ENCODE results near the gene NRF1. TPM values are rescaled to one million over a fixed set of nuclear protein-coding genes. Genes with fewer than 3 reads are reported as not detected.
"Not testable (repeated sequence)": the region's sequence is repeated elsewhere in the genome, so short reads cannot be mapped to it uniquely, and the experiment has no call there.

NRF1 gene
- total and polyA plus RNA-seq, 5 donors, result 5.7 to 20.0 (median 18.8) TPM

DNA sequence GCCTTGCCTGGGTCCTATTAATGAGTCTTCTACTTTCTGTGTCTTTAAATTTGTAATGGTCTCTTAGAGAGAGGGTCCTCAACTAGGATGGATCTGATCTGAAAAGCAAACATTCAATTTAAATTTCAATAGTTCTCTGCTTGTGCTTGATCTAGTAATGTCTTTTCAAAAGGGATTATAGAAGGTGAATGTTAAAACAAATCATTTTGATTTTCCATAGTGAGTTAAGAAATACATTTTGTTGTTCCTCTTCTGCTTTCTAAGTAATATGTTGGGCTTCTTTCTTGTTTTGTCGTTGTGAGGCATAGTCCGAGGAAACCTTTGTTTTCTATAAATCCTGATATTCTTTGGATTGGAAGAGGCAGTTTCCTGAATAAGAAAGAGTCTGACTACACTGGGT is 18.8 kb downstream of the NRF1 start:
- H3K27me3 ChIP-seq (ENCODE audit: control insufficient read depth, insufficient read depth), result no peaks in the 10 kb centered on the region
- no peak for ATAC-seq
- intact Hi-C loops (cut with DNase I), result no loop called here
- WGBS, result 50% methylated on average over 2 of the region's 2 CpGs
- DNase-seq, result no peak
- no peak overlapping the region for H3K27ac ChIP-seq (ENCODE audit: low read length)
- peaks cover 2% of the 10 kb centered on the region for H3K4me1 ChIP-seq (ENCODE audit: control insufficient read depth, insufficient read depth, low read length)
- H3K4me3 ChIP-seq (ENCODE audit: low read length), result no peak overlapping the region
- no peaks in the 10 kb centered on the region for H3K9me3 ChIP-seq (ENCODE audit: control insufficient read depth, low read length)

DNA sequence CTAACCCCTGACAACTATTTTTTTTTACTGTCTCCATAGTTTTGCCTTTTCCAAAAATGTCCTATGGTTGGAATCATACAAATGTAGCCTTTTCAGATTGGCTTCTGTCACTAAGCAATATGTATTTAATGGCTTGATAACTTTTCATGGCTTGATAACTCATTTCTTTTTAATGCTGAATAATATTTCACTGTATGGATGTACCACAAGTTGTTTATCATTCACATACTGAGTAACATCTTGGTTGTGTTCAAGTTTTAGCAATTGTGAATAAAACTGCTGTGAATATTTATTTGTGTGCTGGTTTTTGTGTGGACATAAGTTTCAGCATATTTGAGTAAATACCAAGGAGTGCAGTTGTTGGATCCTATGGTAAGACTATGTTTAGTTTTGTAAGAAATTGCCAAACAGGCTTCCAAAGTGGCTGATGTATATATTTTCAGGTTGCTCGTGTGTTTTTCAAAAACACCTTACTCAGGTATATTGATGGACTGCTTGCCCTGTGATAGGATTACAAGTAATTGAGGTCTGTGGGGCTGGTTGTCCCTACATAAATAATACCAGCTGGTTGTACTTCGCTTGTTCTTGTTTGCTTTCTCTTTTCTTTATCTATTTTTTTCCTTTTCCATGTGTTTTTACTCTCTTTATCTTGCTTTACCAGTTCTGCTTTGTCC is 23.0 kb downstream of the NRF1 start:
- no peak overlapping the region for H3K4me3 ChIP-seq (ENCODE audit: low read length)
- intact Hi-C loops (cut with DNase I), result no loop called here
- WGBS, result 89% methylated on average over 2 of the region's 2 CpGs
- ATAC-seq (no peak), DNase-seq (no peak)
- H3K27ac ChIP-seq (ENCODE audit: low read length), result no peak overlapping the region
- H3K9me3 ChIP-seq (ENCODE audit: control insufficient read depth, low read length), result no peaks in the 10 kb centered on the region
- peaks cover 2% of the 10 kb centered on the region for H3K4me1 ChIP-seq (ENCODE audit: control insufficient read depth, insufficient read depth, low read length)
- no peaks in the 10 kb centered on the region for H3K27me3 ChIP-seq (ENCODE audit: control insufficient read depth, insufficient read depth)

DNA sequence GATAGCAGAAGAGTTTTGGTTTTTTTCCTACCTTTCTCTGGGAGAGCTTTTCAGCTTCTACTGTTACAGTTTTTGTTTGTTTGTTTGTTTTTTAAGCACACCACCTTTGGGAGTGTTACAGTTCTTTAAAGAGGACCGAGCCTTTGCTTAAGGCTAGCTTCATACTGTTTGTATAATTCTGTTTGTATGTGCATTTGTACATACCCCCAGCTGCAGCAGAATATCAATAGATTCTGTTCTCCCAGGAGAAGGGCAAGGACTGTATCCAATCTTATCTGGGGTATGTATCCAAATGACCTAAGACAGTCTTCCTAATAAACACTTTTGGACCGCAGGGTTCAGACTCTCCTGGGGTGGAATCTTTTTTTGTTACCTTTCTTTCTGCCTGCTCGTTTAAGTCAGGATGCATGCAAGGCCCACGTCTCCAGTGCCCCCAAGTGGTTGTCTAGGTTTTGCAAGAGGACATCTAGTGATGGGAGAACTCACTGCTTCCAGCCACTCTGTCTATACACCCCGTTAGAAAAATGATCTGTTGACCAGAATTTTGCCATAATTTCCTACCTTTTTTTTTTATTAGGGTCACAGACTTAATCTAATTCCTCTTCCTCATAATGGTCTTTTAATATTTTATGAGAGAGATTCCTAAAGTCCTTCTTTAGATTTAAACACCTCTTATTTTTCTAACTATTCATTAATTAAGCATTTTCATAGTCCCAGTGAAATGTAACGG is 23.9 kb downstream of the NRF1 start:
- intact Hi-C loops (cut with DNase I), result no loop called here
- no peaks in the 10 kb centered on the region for H3K27me3 ChIP-seq (ENCODE audit: control insufficient read depth, insufficient read depth)
- DNase-seq, result peak; percentile 35 to 72 (median 61)
- H3K27ac ChIP-seq (ENCODE audit: low read length), result no peak overlapping the region
- H3K9me3 ChIP-seq (ENCODE audit: control insufficient read depth, low read length), result no peaks in the 10 kb centered on the region
- peaks cover 2% of the 10 kb centered on the region for H3K4me1 ChIP-seq (ENCODE audit: control insufficient read depth, insufficient read depth, low read length)
- peak; percentile 82 to 84 for ATAC-seq
- 23% methylated on average over 6 of the region's 6 CpGs for WGBS
- no peak overlapping the region for H3K4me3 ChIP-seq (ENCODE audit: low read length)

DNA sequence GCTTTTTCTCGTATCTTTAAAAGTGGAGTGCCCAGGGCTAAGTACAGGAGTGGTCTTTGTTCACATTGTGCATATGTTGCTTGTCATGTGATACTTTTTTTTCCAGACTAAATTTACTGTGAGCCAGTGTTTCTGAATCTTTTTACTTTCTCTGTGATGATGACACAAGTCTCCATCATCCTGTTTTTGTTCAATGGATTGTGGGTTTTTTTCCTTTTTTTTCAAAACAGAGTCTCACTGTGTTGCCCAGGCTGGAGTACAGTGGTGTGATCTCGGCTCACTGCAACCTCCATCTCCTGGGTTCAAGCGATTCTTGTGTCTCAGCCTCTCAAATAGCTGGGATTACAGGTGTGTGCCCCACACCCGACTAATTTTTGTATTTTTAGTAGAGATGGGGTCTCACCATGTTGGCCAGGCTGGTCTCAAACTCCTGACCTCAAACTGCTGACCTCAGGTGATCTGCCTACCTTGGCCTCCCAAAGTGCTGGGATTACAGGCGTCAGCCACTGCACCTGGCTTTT is 24.6 kb downstream of the NRF1 start:
- ATAC-seq; intact Hi-C loops (cut with DNase I); H3K27ac ChIP-seq (ENCODE audit: low read length); H3K27me3 ChIP-seq (ENCODE audit: control insufficient read depth, insufficient read depth); H3K4me1 ChIP-seq (ENCODE audit: control insufficient read depth, insufficient read depth, low read length); DNase-seq; H3K4me3 ChIP-seq (ENCODE audit: low read length); H3K9me3 ChIP-seq (ENCODE audit: control insufficient read depth, low read length): not testable (repeated sequence)
- WGBS, result 83% methylated on average over 5 of the region's 5 CpGs

DNA sequence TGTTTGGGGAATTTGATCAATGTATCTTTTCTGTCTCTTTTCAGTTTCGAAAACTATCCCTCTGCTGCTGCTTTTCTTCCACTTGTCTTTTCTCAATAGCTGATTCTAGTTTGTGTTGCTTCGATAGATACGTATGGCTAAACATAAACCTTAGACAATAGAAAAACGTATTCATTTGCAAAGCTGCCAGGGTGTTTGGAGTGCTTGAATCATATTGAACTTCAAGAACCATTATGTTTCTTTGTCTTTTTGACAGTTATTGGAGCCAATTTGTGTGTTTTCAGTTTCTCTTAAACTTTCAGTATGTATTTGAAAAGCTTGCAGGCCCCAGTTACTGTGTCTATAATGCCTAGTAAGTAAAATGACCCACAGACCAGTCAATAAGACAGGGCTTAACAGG is 25.1 kb downstream of the NRF1 start:
- Histone ChIP-seq H3K4me1 (ENCODE audit: control insufficient read depth, insufficient read depth, low read length) (peaks cover 2% of the 10 kb centered on the region), H3K9me3 (ENCODE audit: control insufficient read depth, low read length) (no peaks in the 10 kb centered on the region), H3K4me3 (ENCODE audit: low read length) (no peak overlapping the region), H3K27ac (ENCODE audit: low read length) (no peak overlapping the region), H3K27me3 (ENCODE audit: control insufficient read depth, insufficient read depth) (no peaks in the 10 kb centered on the region)
- 95% methylated on average over 4 of the region's 4 CpGs for WGBS
- ATAC-seq (no peak), DNase-seq (no peak)
- intact Hi-C loops (cut with DNase I), result no loop called here

DNA sequence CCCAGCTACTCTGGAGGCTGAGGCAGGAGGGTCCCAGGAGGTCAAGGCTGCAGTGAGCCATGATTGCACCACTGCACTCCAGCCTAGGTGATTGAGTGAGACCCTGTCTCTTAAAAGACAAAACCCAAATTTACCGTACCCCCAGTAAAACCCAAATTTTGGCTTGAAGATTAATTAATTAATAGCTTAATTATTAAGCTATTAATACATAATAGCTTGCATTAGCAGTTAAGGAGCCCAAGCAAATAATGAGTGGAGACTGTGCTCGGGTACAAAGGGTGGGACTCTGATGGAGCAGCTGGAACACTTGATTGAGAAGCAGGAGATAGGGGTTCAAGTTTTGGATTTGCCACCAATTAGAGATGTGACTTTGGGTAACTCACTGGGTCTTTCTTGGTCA is 28.9 kb downstream of the NRF1 start:
- Histone ChIP-seq H3K4me3 (ENCODE audit: low read length) (no peak overlapping the region), H3K9me3 (ENCODE audit: control insufficient read depth, low read length) (no peaks in the 10 kb centered on the region), H3K27ac (ENCODE audit: low read length) (no peak overlapping the region), H3K27me3 (ENCODE audit: control insufficient read depth, insufficient read depth) (no peaks in the 10 kb centered on the region), H3K4me1 (ENCODE audit: control insufficient read depth, insufficient read depth, low read length) (no peaks in the 10 kb centered on the region)
- ATAC-seq (no peak), DNase-seq (no peak)
- intact Hi-C loops (cut with DNase I), result loop anchor here in 1 of 4 donors (10.0 kb wide), 1 partner anchor 286 kb away; no protein-coding TSS in a partner anchor
- WGBS, result 71% methylated on average over 2 of the region's 2 CpGs

DNA sequence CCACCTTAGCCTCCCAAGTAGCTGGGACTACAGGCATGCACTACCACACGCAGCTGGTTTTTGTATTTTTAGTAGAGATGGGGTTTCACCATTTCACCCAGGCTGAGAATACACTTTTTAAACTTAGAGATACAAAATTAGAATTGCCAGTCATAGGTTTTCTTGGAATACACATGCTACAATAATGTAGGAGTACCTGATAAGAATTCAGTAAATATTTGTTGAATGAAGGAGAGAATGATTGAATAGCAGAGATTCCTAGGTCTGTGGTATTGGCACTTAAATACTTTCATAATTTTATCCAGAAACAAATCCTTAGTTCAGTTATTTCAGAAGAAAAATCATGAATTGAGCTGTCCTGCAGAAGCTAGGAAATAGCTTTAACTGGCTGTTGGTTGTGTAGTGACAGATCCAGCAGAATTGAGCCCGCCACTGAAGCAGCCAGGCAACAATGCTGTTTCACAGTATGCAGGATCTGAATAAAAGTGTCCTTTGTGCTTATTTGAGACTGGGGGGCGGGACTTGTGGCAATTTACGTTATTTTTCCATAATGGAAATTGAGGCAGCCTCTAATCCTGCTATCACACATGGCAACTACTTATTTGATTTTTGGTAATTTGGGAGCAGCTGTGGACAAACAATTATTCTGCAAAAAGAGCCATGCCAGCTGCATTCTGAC is 31.5 kb downstream of the NRF1 start:
- WGBS, result 79% methylated on average over 4 of the region's 4 CpGs
- intact Hi-C loops (cut with DNase I), result loop anchor here in 1 of 4 donors (10.0 kb wide), 1 partner anchor 288 kb away; no protein-coding TSS in a partner anchor
- Histone ChIP-seq H3K9me3 (ENCODE audit: control insufficient read depth, low read length) (no peaks in the 10 kb centered on the region), H3K4me3 (ENCODE audit: low read length) (no peak overlapping the region), H3K27me3 (ENCODE audit: control insufficient read depth, insufficient read depth) (no peaks in the 10 kb centered on the region), H3K27ac (ENCODE audit: low read length) (no peak overlapping the region), H3K4me1 (ENCODE audit: control insufficient read depth, insufficient read depth, low read length) (no peaks in the 10 kb centered on the region)
- DNase-seq, result no peak
- no peak for ATAC-seq

DNA sequence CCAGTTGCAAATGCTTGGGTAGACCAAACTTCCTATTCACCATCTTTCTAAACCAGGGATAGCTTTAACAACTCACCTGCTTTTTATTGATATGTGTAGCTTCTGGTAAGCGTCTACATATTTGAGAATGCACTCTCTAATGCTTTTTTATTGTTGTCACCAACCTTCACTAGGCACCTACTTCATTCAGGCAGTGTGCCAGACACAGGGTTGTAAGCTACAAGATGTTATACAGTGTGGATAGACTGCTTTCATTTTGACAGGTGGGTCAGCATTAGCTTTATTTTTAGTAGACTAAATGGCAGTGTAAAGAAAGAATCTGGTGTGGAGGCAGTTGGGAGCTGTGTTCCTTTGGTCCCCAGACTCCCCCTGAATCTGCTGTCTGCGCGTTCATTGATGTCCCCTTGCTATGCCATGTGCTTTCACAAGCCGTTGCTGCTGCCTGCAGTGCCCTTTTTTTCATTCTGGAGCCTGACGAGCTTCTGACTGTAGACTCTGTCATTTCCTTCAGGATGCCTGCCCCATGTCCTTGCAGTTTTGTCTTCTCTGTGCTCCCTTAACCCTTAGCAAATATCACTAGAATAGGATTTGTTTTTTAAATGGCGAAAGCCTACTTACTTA is 32.1 kb downstream of the NRF1 start:
- DNase-seq, result no peak
- Histone ChIP-seq H3K4me1 (ENCODE audit: control insufficient read depth, insufficient read depth, low read length) (no peaks in the 10 kb centered on the region), H3K4me3 (ENCODE audit: low read length) (no peak overlapping the region), H3K27ac (ENCODE audit: low read length) (no peak overlapping the region), H3K9me3 (ENCODE audit: control insufficient read depth, low read length) (no peaks in the 10 kb centered on the region), H3K27me3 (ENCODE audit: control insufficient read depth, insufficient read depth) (no peaks in the 10 kb centered on the region)
- intact Hi-C loops (cut with DNase I), result loop anchor here in 1 of 4 donors (10.0 kb wide), 1 partner anchor 289 kb away; no protein-coding TSS in a partner anchor
- ATAC-seq, result peak in 1 of 2 donors; percentile 18
- WGBS, result 51% methylated on average over 6 of the region's 6 CpGs

DNA sequence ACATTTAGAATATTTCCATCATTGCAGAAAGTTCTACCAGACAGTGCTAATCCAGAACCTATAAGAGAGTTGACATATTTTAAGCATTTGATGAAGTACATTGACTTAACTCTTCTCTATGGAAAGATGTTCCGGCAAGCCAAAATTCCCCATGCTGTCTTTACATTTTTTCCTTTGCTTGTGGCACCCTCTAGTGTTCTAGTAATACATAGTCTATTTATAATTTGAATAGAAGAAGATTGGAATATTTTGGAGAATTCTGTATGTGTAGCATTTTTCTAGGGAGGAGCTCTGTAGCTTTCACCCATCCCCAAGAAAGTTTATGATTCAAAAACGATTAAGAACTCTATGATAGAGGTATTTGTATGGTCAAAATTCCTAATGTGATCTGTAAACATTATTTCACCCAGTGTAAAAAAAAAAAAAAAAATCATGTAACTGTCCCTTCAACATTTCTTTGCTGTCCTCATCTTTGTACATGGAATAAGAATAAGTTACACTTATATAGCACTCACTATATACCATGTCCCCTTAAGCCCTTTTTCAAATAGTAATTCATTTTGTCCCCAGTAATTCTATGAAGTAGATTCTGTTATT is 33.2 kb downstream of the NRF1 start:
- H3K27me3 ChIP-seq (ENCODE audit: control insufficient read depth, insufficient read depth), result no peaks in the 10 kb centered on the region
- H3K9me3 ChIP-seq (ENCODE audit: control insufficient read depth, low read length), result no peaks in the 10 kb centered on the region
- 19% methylated on average over 2 of the region's 2 CpGs for WGBS
- intact Hi-C loops (cut with DNase I), result loop anchor here in 1 of 4 donors (10.0 kb wide), 1 partner anchor 290 kb away; no protein-coding TSS in a partner anchor
- no peak overlapping the region for H3K27ac ChIP-seq (ENCODE audit: low read length)
- DNase-seq (no peak), ATAC-seq (peak in 1 of 2 donors; percentile 29)
- no peak overlapping the region for H3K4me3 ChIP-seq (ENCODE audit: low read length)
- H3K4me1 ChIP-seq (ENCODE audit: control insufficient read depth, insufficient read depth, low read length), result no peaks in the 10 kb centered on the region

DNA sequence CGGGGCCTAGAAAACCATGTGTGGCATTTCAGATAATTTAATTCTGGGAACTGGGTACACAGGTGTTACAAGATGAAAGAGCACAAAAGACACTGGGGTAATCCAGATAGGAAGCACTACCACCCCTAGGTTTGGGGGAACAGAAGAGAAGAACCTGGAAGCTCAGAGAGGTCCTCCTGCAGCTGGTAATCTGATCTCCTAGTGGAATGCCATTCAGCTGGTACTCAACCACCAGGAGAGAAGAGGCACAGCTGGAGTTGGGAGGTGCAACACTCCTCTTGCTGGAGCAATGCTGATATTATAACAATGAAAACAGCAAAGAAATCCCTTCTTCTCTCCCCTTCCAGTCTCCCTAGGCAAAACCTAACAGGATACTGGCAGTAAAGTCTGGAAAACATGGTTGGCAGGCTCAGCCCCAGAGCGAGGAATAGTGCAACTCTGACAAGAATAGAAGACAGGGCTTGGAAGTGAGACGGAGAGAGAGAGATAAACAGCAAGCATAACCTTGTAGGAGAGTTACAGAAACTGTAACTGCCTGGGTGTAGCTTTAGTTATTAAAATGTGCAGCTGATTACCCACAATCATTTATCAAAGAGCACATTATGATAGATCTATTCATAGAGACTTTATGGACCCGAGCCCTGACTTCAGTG is 35.0 kb downstream of the NRF1 start:
- DNase-seq (peak in 1 of 3 donors; percentile 36), ATAC-seq (peak; percentile 44 to 57)
- 64% methylated on average over 4 of the region's 4 CpGs for WGBS
- no peak overlapping the region for H3K4me3 ChIP-seq (ENCODE audit: low read length)
- no peaks in the 10 kb centered on the region for H3K4me1 ChIP-seq (ENCODE audit: control insufficient read depth, insufficient read depth, low read length)
- intact Hi-C loops (cut with DNase I), result loop anchor here in 1 of 4 donors (10.0 kb wide), 1 partner anchor 292 kb away; no protein-coding TSS in a partner anchor
- no peak overlapping the region for H3K27ac ChIP-seq (ENCODE audit: low read length)
- H3K9me3 ChIP-seq (ENCODE audit: control insufficient read depth, low read length), result no peaks in the 10 kb centered on the region
- no peaks in the 10 kb centered on the region for H3K27me3 ChIP-seq (ENCODE audit: control insufficient read depth, insufficient read depth)

Data from right cardiac atrium (tissue), 5 donors.